Measurements from ENCODE around the gene REPS1.
"Not testable (repeated sequence)": the region's sequence is repeated elsewhere in the genome, so short reads cannot be mapped to it uniquely, and the experiment has no call there.

REPS1 gene

GRCh38 chr6:138987643-138988468 lies at the start of gene REPS1:
Gene REPS1 (minus strand): TSS chr6:138988253. CDS start chr6:138987682, 571 bp downstream.
- Histone ChIP-seq H3K4me1 (ENCODE audit: control insufficient read depth, insufficient read depth, low read length) (peaks cover 39% of the 10 kb centered on the region), H3K36me3 (ENCODE audit: control insufficient read depth, insufficient read depth, low read length) (no peaks in the 10 kb centered on the region), H3K9ac (ENCODE audit: low read length) (peak within 1 kb of the TSS; percentile 87), H3K9me3 (ENCODE audit: control insufficient read depth, low read length) (no peaks in the 10 kb centered on the region), H3K4me3 (ENCODE audit: low read length) (peak within 1 kb of the TSS; percentile 27), H3K27me3 (ENCODE audit: control insufficient read depth, insufficient read depth, low read length) (no peaks in the 10 kb centered on the region)

GRCh38 chr6:139037490-139037889 lies 49.4 kb upstream of the REPS1 start:
- Histone ChIP-seq H3K4me3 (ENCODE audit: low read length) (no peak overlapping the region), H3K9me3 (ENCODE audit: control insufficient read depth, low read length) (no peaks in the 10 kb centered on the region), H3K27me3 (ENCODE audit: control insufficient read depth, insufficient read depth, low read length) (no peaks in the 10 kb centered on the region), H3K9ac (ENCODE audit: low read length) (no peak overlapping the region), H3K4me1 (ENCODE audit: control insufficient read depth, insufficient read depth, low read length) (no peaks in the 10 kb centered on the region), H3K36me3 (ENCODE audit: control insufficient read depth, insufficient read depth, low read length) (no peaks in the 10 kb centered on the region)

GRCh38 chr6:139030228-139030963 lies 42.3 kb upstream of the REPS1 start:
- no peaks in the 10 kb centered on the region for H3K9me3 ChIP-seq (ENCODE audit: control insufficient read depth, low read length)
- H3K9ac ChIP-seq (ENCODE audit: low read length) = peak overlapping the region; percentile 82
- peak overlapping the region; percentile 72 for H3K4me3 ChIP-seq (ENCODE audit: low read length)
- no peaks in the 10 kb centered on the region for H3K27me3 ChIP-seq (ENCODE audit: control insufficient read depth, insufficient read depth, low read length)
- H3K4me1 ChIP-seq (ENCODE audit: control insufficient read depth, insufficient read depth, low read length) = peaks cover 8% of the 10 kb centered on the region
- no peaks in the 10 kb centered on the region for H3K36me3 ChIP-seq (ENCODE audit: control insufficient read depth, insufficient read depth, low read length)

GRCh38 chr6:139029470-139030227 lies 41.6 kb upstream of the REPS1 start:
- Histone ChIP-seq H3K9me3 (ENCODE audit: control insufficient read depth, low read length) (no peaks in the 10 kb centered on the region), H3K36me3 (ENCODE audit: control insufficient read depth, insufficient read depth, low read length) (no peaks in the 10 kb centered on the region), H3K27me3 (ENCODE audit: control insufficient read depth, insufficient read depth, low read length) (no peaks in the 10 kb centered on the region), H3K9ac (ENCODE audit: low read length) (peak overlapping the region; percentile 82), H3K4me3 (ENCODE audit: low read length) (peak overlapping the region; percentile 72), H3K4me1 (ENCODE audit: control insufficient read depth, insufficient read depth, low read length) (peaks cover 8% of the 10 kb centered on the region)

- Histone ChIP-seq H3K4me3 (ENCODE audit: low read length) (peak within 1 kb of the TSS; percentile 72), H3K9ac (ENCODE audit: low read length) (peak within 1 kb of the TSS; percentile 82), H3K36me3 (ENCODE audit: control insufficient read depth, insufficient read depth, low read length) (no peaks in the 10 kb centered on the region), H3K27me3 (ENCODE audit: control insufficient read depth, insufficient read depth, low read length) (no peaks in the 10 kb centered on the region), H3K9me3 (ENCODE audit: control insufficient read depth, low read length) (no peaks in the 10 kb centered on the region), H3K4me1 (ENCODE audit: control insufficient read depth, insufficient read depth, low read length) (peaks cover 8% of the 10 kb centered on the region)
These were observed 40.8 kb upstream of the REPS1 start, which contains the start of gene ABRACL for GRCh38 chr6:139028658-139029469. Gene ABRACL (plus strand): TSS chr6:139028745. CDS start chr6:139034161, 5,416 bp downstream.

- no peaks in the 10 kb centered on the region for H3K9me3 ChIP-seq (ENCODE audit: control insufficient read depth, low read length)
- H3K27me3 ChIP-seq (ENCODE audit: control insufficient read depth, insufficient read depth, low read length) = no peaks in the 10 kb centered on the region
- no peaks in the 10 kb centered on the region for H3K36me3 ChIP-seq (ENCODE audit: control insufficient read depth, insufficient read depth, low read length)
- peaks cover 8% of the 10 kb centered on the region for H3K4me1 ChIP-seq (ENCODE audit: control insufficient read depth, insufficient read depth, low read length)
- peak overlapping the region; percentile 72 for H3K4me3 ChIP-seq (ENCODE audit: low read length)
- H3K9ac ChIP-seq (ENCODE audit: low read length) = peak overlapping the region; percentile 82
These were observed 40.2 kb upstream of the REPS1 start for GRCh38 chr6:139028215-139028657.

- H3K4me1 ChIP-seq (ENCODE audit: control insufficient read depth, insufficient read depth, low read length) = peaks cover 8% of the 10 kb centered on the region
- H3K4me3 ChIP-seq (ENCODE audit: low read length) = peak overlapping the region; percentile 72
- H3K9ac ChIP-seq (ENCODE audit: low read length) = peak overlapping the region; percentile 82
- H3K27me3 ChIP-seq (ENCODE audit: control insufficient read depth, insufficient read depth, low read length) = no peaks in the 10 kb centered on the region
- no peaks in the 10 kb centered on the region for H3K36me3 ChIP-seq (ENCODE audit: control insufficient read depth, insufficient read depth, low read length)
- no peaks in the 10 kb centered on the region for H3K9me3 ChIP-seq (ENCODE audit: control insufficient read depth, low read length)
These were observed 39.6 kb upstream of the REPS1 start for GRCh38 chr6:139027620-139028182.

- not testable (repeated sequence) for H3K27me3 ChIP-seq (ENCODE audit: control insufficient read depth, insufficient read depth, low read length); H3K4me3 ChIP-seq (ENCODE audit: low read length); H3K36me3 ChIP-seq (ENCODE audit: control insufficient read depth, insufficient read depth, low read length); H3K4me1 ChIP-seq (ENCODE audit: control insufficient read depth, insufficient read depth, low read length); H3K9ac ChIP-seq (ENCODE audit: low read length); H3K9me3 ChIP-seq (ENCODE audit: control insufficient read depth, low read length)
These were observed 37.4 kb upstream of the REPS1 start for GRCh38 chr6:139025416-139025815.

- Histone ChIP-seq H3K9me3 (ENCODE audit: control insufficient read depth, low read length) (no peaks in the 10 kb centered on the region), H3K4me3 (ENCODE audit: low read length) (no peak overlapping the region), H3K27me3 (ENCODE audit: control insufficient read depth, insufficient read depth, low read length) (no peaks in the 10 kb centered on the region), H3K36me3 (ENCODE audit: control insufficient read depth, insufficient read depth, low read length) (no peaks in the 10 kb centered on the region), H3K4me1 (ENCODE audit: control insufficient read depth, insufficient read depth, low read length) (peaks cover 6% of the 10 kb centered on the region), H3K9ac (ENCODE audit: low read length) (no peak overlapping the region)
These were observed 32.6 kb upstream of the REPS1 start for GRCh38 chr6:139020689-139021088.

GRCh38 chr6:139019722-139020121 lies 31.7 kb upstream of the REPS1 start:
- Histone ChIP-seq H3K9ac (ENCODE audit: low read length) (no peak overlapping the region), H3K4me3 (ENCODE audit: low read length) (no peak overlapping the region)

GRCh38 chr6:139017227-139017626 lies 29.2 kb upstream of the REPS1 start:
- Histone ChIP-seq H3K9me3 (ENCODE audit: control insufficient read depth, low read length) (no peaks in the 10 kb centered on the region), H3K4me3 (ENCODE audit: low read length) (no peak overlapping the region), H3K9ac (ENCODE audit: low read length) (no peak overlapping the region), H3K36me3 (ENCODE audit: control insufficient read depth, insufficient read depth, low read length) (no peaks in the 10 kb centered on the region), H3K27me3 (ENCODE audit: control insufficient read depth, insufficient read depth, low read length) (no peaks in the 10 kb centered on the region), H3K4me1 (ENCODE audit: control insufficient read depth, insufficient read depth, low read length) (peaks cover 10% of the 10 kb centered on the region)

More at GRCh38 chr6:139019722-139020121, 31.7 kb upstream of the REPS1 start:
- Histone ChIP-seq H3K27me3 (ENCODE audit: control insufficient read depth, insufficient read depth, low read length) (no peaks in the 10 kb centered on the region), H3K4me1 (ENCODE audit: control insufficient read depth, insufficient read depth, low read length) (peaks cover 10% of the 10 kb centered on the region), H3K36me3 (ENCODE audit: control insufficient read depth, insufficient read depth, low read length) (no peaks in the 10 kb centered on the region), H3K9me3 (ENCODE audit: control insufficient read depth, low read length) (no peaks in the 10 kb centered on the region)

All from mucosa of stomach (tissue), 1 donor.